Esophagus muscularis mucosa (tissue), 4 donors: ENCODE measurements around the gene PLA2G4D. TPM values are rescaled to one million over a fixed set of nuclear protein-coding genes. Genes with fewer than 3 reads are reported as not detected.

Experiments used
- DNase-seq: peaks from one replicate; pipeline ENCODE4 v3.0.0-alpha.2; 2017; ENCODE audit errors: extremely low spot score
- H3K27ac ChIP-seq, 4 donors: fragments of 200-600 bp; sonication (generic); replicated peaks in 1 of 4; 1 replicate in 3 of 4; 2 replicates in 1 of 4; pipeline ENCODE4 v1.5.1; 2016 to 2019; ENCODE audit warnings: mild to moderate bottlenecking in 1 of 4
- H3K27me3 ChIP-seq, 4 donors: fragments of 200-600 bp; sonication (generic); one replicate each; pipeline versions ENCODE4 v1.5.1 to v1.6.0; 2016 to 2019
- H3K36me3 ChIP-seq, 4 donors: fragments of 200-600 bp; sonication (generic); one replicate each; pipeline ENCODE4 v1.5.1; 2016 to 2019
- H3K4me1 ChIP-seq, 4 donors: fragments of 200-600 bp; sonication (generic); one replicate each; pipeline ENCODE4 v1.5.1; 2016 to 2019
- H3K4me3 ChIP-seq, 4 donors: fragments of 200-600 bp; sonication (generic); 1 replicate in 2 of 4; 2 replicates in 2 of 4; pipeline ENCODE4 v1.5.1; 2016 to 2019; ENCODE audit warnings: mild to moderate bottlenecking in 4 of 4, moderate library complexity in 1 of 4
- H3K9me3 ChIP-seq, 4 donors: fragments of 200-600 bp; sonication (generic); 1 replicate in 3 of 4; 2 replicates in 1 of 4; pipeline ENCODE4 v1.5.1; 2016 to 2019
- CTCF ChIP-seq, 3 experiments: fragments of 200-600 bp in 2 of 3; fragments of 450-650 bp in 1 of 3; sonication (generic) in 2 of 3; IDR thresholded peaks; one replicate each; pipeline ENCODE4 v1.5.1; 2017 to 2019; ENCODE audit warnings: antibody characterized with exemption in 3 of 3, mild to moderate bottlenecking in 2 of 3, moderate library complexity in 1 of 3
- EP300 ChIP-seq: sonication (generic); formaldehyde crosslinking; IDR thresholded peaks from one replicate; pipeline ENCODE4 v1.6.1; 2017; ENCODE audit warnings: antibody characterized with exemption
- POLR2A ChIP-seq: fragments of 450-650 bp; IDR thresholded peaks from one replicate; pipeline ENCODE4 v1.6.1; 2017; ENCODE audit warnings: antibody characterized with exemption, moderate library complexity, mild to moderate bottlenecking, low read depth
- POLR2AphosphoS5 ChIP-seq, 2 donors: sonication (generic); formaldehyde crosslinking; IDR thresholded peaks; one replicate each; pipeline ENCODE4 v1.6.1; 2017; ENCODE audit warnings: antibody characterized with exemption in 2 of 2
- WGBS: methylation state at CpG from one replicate; pipeline ENCODE4 v1.1.5; 2018; 5-methylcytosine and 5-hydroxymethylcytosine counted together
- intact Hi-C: fragments of 100-400 bp; cut with DNase I; formaldehyde crosslinking; loops from one replicate; pipeline ENCODE4 v1.15.1; 2023
- total RNA-seq, 4 donors: library from RNA; depleted of rRNA; stranded (reverse); fragments of >200 nt; gene quantifications; one replicate each; pipeline versions ENCODE4 v1.1.0 to v1.2.1, GENCODE V29; 2016

PLA2G4D gene
- total RNA-seq, 4 donors from 2014 or later, result not detected

GRCh38 chr15:42140383-42141070 lies 46.2 kb upstream of the PLA2G4D start:
- Histone ChIP-seq H3K27ac (no peak overlapping the region), H3K4me3 (no peak overlapping the region), H3K9me3 (no peaks in the 10 kb centered on the region), H3K27me3 (peaks cover 0 to 7% (median 0%) of the 10 kb centered on the region in 4 donors), H3K36me3 (no peaks in the 10 kb centered on the region), H3K4me1 (no peaks in the 10 kb centered on the region)
- no peak for DNase-seq
- intact Hi-C loops, result loop anchor here (10.0 kb wide), 1 partner anchor 56 kb away; no protein-coding TSS in a partner anchor
- 82% methylated on average over 8 of the region's 8 CpGs for WGBS
- TF ChIP-seq CTCF (IDR thresholded peaks at IDR 0.05), result no peak
- TF ChIP-seq POLR2A, result no peak
- no peak for TF ChIP-seq POLR2AphosphoS5 (IDR thresholded peaks at IDR 0.05)
- no peak for TF ChIP-seq EP300

GRCh38 chr15:42139596-42139995 lies 45.2 kb upstream of the PLA2G4D start:
- no peak overlapping the region for H3K27ac ChIP-seq
- H3K4me3 ChIP-seq, result no peak overlapping the region
- H3K9me3 ChIP-seq, result no peaks in the 10 kb centered on the region
- no peak for DNase-seq
- H3K4me1 ChIP-seq, result no peaks in the 10 kb centered on the region
- intact Hi-C loops, result no loop called here
- H3K27me3 ChIP-seq, result no peaks in the 10 kb centered on the region
- TF ChIP-seq CTCF (IDR thresholded peaks at IDR 0.05), result no peak
- TF ChIP-seq POLR2A, result no peak
- no peaks in the 10 kb centered on the region for H3K36me3 ChIP-seq
- WGBS, result 81% methylated on average over 6 of the region's 6 CpGs

- Histone ChIP-seq H3K27me3 (no peaks in the 10 kb centered on the region), H3K9me3 (no peaks in the 10 kb centered on the region), H3K4me3 (no peak overlapping the region), H3K36me3 (no peaks in the 10 kb centered on the region), H3K27ac (no peak overlapping the region), H3K4me1 (no peaks in the 10 kb centered on the region)
- no peak for TF ChIP-seq POLR2A
- no peak for TF ChIP-seq POLR2AphosphoS5 (IDR thresholded peaks at IDR 0.05)
- no peak for TF ChIP-seq EP300
- TF ChIP-seq CTCF (IDR thresholded peaks at IDR 0.05), result no peak
- 38% methylated on average over 2 of the region's 3 CpGs for WGBS
- intact Hi-C loops, result no loop called here
- no peak for DNase-seq
Measured at GRCh38 chr15:42138968-42139386, 44.6 kb upstream of the PLA2G4D start.

GRCh38 chr15:42138411-42138810 lies 44.0 kb upstream of the PLA2G4D start:
- intact Hi-C loops, result no loop called here

More at GRCh38 chr15:42138411-42138810, 44.0 kb upstream of the PLA2G4D start:
- H3K4me3 ChIP-seq, result no peak overlapping the region
- no peaks in the 10 kb centered on the region for H3K27me3 ChIP-seq
- WGBS, result 88% methylated on average over 4 of the region's 4 CpGs
- no peaks in the 10 kb centered on the region for H3K4me1 ChIP-seq
- TF ChIP-seq POLR2AphosphoS5 (IDR thresholded peaks at IDR 0.05), result no peak
- no peak for TF ChIP-seq CTCF (IDR thresholded peaks at IDR 0.05)
- TF ChIP-seq POLR2A, result no peak
- no peak for TF ChIP-seq EP300
- no peaks in the 10 kb centered on the region for H3K9me3 ChIP-seq
- H3K27ac ChIP-seq, result no peak overlapping the region
- DNase-seq, result no peak
- H3K36me3 ChIP-seq, result no peaks in the 10 kb centered on the region
